Heart left ventricle (tissue), 13 donors: Measurements from ENCODE around the gene SETBP1.

Experiments
- CTCF ChIP-seq, 12 donors: fragments of 200-600 bp; sonication (generic) in 4 of 12; IDR thresholded peaks; one replicate each; pipeline versions ENCODE4 v1.5.0 to v1.8.0; 2018 to 2022; ENCODE audit warnings: antibody characterized with exemption in 12 of 12, mild to moderate bottlenecking in 5 of 12
- POLR2A ChIP-seq, 2 donors: fragments of 450-650 bp; IDR thresholded peaks; one replicate each; pipeline ENCODE4 v1.6.1; 2017; ENCODE audit warnings: antibody characterized with exemption in 2 of 2, mild to moderate bottlenecking in 2 of 2, moderate library complexity in 2 of 2
- donor health status: ischemic (EF 13 %, LVEDD 7.1; RV severe dilation, severe dysfunction).
- donor health status: DM: no; HTN: yes; CAD: no.
- donor health status: DM: no; HTN: no; CAD: no.
- donor health status: ischemic (EF 25% LVEDD 6.9; RV normal size, moderate dysfunction).
- donor health status: ischemic (EF 25% LVEDD 5.7; RV mildly dilated, moderate dysfunction).
- donor health status: ischemic (EF 35%, LVEDD 5.7; RV mildly dilated, moderate dysfunction).
- donor health status: nonischemic (EF 11% LVEDD 7.7; RV severe dilation, severe dysfunction).
- donor health status: DM: yes; HTN: yes; CAD: no.
- donor health status: PGD.
- donor health status: ischemic (EF 29% LVEDD 5.4; RV normal size, mild dysfunction).
- donor health status: nonischemic (EF 23%, LVEDD 6.1; RV moderate dilation, normal function).

GRCh38 chr18:44748582-44748981 is 67.9 kb downstream of the SETBP1 start:
- TF ChIP-seq CTCF (IDR thresholded peaks at IDR 0.05) (no peak), POLR2A (IDR thresholded peaks at IDR 0.05) (no peak)
